CD14-positive monocyte (primary cell): ENCODE data around the gene ZFP3. TPM values are rescaled to one million over a fixed set of nuclear protein-coding genes. Genes with fewer than 3 reads are reported as not detected.

Source experiments
- DNase-seq, 3 donors: peaks; one replicate each; pipeline ENCODE4 v3.0.0-alpha.2; 2011 to 2022
- H2AFZ ChIP-seq: 2 replicates; pipeline ENCODE4 v1.6.0; 2012; ENCODE audit warnings: mild to moderate bottlenecking, low read depth, low read length, inconsistent platforms; ENCODE audit not compliant: insufficient read depth, poor library complexity, severe bottlenecking
- H3K27ac ChIP-seq, 2 donors: 1 replicate in 1 of 2; 2 replicates in 1 of 2; pipeline ENCODE4 v1.5.1; 2012 to 2013; ENCODE audit warnings: low read length in 2 of 2, control low read depth in 1 of 2, inconsistent platforms in 1 of 2, low read depth in 1 of 2, mild to moderate bottlenecking in 1 of 2
- H3K27me3 ChIP-seq, 2 donors: one replicate each; pipeline versions ENCODE4 v1.6.0 to v1.6.1; 2011 to 2013; ENCODE audit warnings: low read length in 2 of 2; ENCODE audit not compliant: control insufficient read depth in 2 of 2, insufficient read depth in 2 of 2
- H3K36me3 ChIP-seq, 2 donors: replicated peaks in 1 of 2; 1 replicate in 1 of 2; 2 replicates in 1 of 2; pipeline versions ENCODE4 v1.5.1 to v1.6.1; 2012 to 2013; ENCODE audit warnings: low read length in 2 of 2, control low read depth in 1 of 2, inconsistent platforms in 1 of 2, mild to moderate bottlenecking in 1 of 2; ENCODE audit not compliant: insufficient read depth in 2 of 2, control insufficient read depth in 1 of 2
- H3K4me1 ChIP-seq, 2 donors: 1 replicate in 1 of 2; 2 replicates in 1 of 2; pipeline versions ENCODE4 v1.5.1 to v1.6.1; 2012 to 2013; ENCODE audit warnings: low read length in 2 of 2, control low read depth in 1 of 2, inconsistent platforms in 1 of 2, mild to moderate bottlenecking in 1 of 2, moderate library complexity in 1 of 2; ENCODE audit not compliant: insufficient read depth in 2 of 2, control insufficient read depth in 1 of 2
- H3K4me2 ChIP-seq: replicated peaks from 2 replicates; pipeline ENCODE3; 2012; ENCODE audit warnings: low read length, moderate library complexity, mild to moderate bottlenecking; ENCODE audit not compliant: poor library complexity, severe bottlenecking; ENCODE audit errors: extremely low read depth
- H3K4me3 ChIP-seq, 3 experiments: fragments of 200-600 bp in 1 of 3; sonication (generic) in 1 of 3; replicated peaks in 1 of 3; 1 replicate in 2 of 3; 2 replicates in 1 of 3; pipeline ENCODE4 v1.5.1; 2011 to 2013; ENCODE audit warnings: low read length in 3 of 3, mild to moderate bottlenecking in 3 of 3, control low read depth in 2 of 3, low read depth in 2 of 3, inconsistent platforms in 1 of 3, moderate library complexity in 1 of 3
- H3K79me2 ChIP-seq: 2 replicates; pipeline ENCODE4 v1.6.0; 2012; ENCODE audit warnings: mild to moderate bottlenecking, control low read depth, inconsistent platforms, low read length, moderate library complexity; ENCODE audit not compliant: insufficient read depth
- H3K9ac ChIP-seq: 2 replicates; pipeline ENCODE4 v1.6.0; 2017; ENCODE audit warnings: low read length, mild to moderate bottlenecking; ENCODE audit not compliant: insufficient read depth, poor library complexity, severe bottlenecking
- H3K9me3 ChIP-seq, 2 donors: replicated peaks in 1 of 2; 1 replicate in 1 of 2; 2 replicates in 1 of 2; pipeline versions ENCODE4 v1.5.1 to v1.6.1; 2012 to 2013; ENCODE audit warnings: low read length in 2 of 2, control low read depth in 1 of 2; ENCODE audit not compliant: control insufficient read depth in 1 of 2, insufficient read depth in 1 of 2
- H4K20me1 ChIP-seq: 2 replicates; pipeline ENCODE4 v1.6.0; 2012; ENCODE audit warnings: mild to moderate bottlenecking, low read length, control low read depth, moderate library complexity; ENCODE audit not compliant: insufficient read depth
- H3K27ac Mint-ChIP-seq, 7 donors: one replicate each; pipeline ENCODE4 v1.8.0; 2020; ENCODE audit warnings: mild to moderate bottlenecking in 7 of 7, mixed read lengths in 7 of 7, moderate library complexity in 6 of 7, inconsistent platforms in 2 of 7
- H3K27me3 Mint-ChIP-seq, 3 donors: one replicate each; pipeline ENCODE4 v1.8.0; 2021 to 2022; ENCODE audit warnings: low read depth in 3 of 3, mild to moderate bottlenecking in 3 of 3, mixed read lengths in 3 of 3, moderate library complexity in 3 of 3, inconsistent platforms in 1 of 3
- H3K36me3 Mint-ChIP-seq, 2 donors: one replicate each; pipeline ENCODE4 v1.8.0; 2020; ENCODE audit warnings: mixed read lengths in 2 of 2, inconsistent platforms in 1 of 2, mild to moderate bottlenecking in 1 of 2
- H3K4me1 Mint-ChIP-seq: one replicate; pipeline ENCODE4 v1.8.0; 2020; ENCODE audit warnings: mild to moderate bottlenecking, mixed read lengths
- H3K4me3 Mint-ChIP-seq, 2 donors: one replicate each; pipeline ENCODE4 v1.8.0; 2020; ENCODE audit warnings: mild to moderate bottlenecking in 2 of 2, mixed read lengths in 2 of 2, moderate library complexity in 1 of 2
- H3K9me3 Mint-ChIP-seq, 7 donors: one replicate each; pipeline ENCODE4 v1.8.0; 2020 to 2022; ENCODE audit warnings: mixed read lengths in 7 of 7, mild to moderate bottlenecking in 6 of 7, moderate library complexity in 6 of 7, inconsistent platforms in 2 of 7
- CTCF ChIP-seq: fragments of 200-600 bp; IDR thresholded peaks from one replicate; pipeline ENCODE4 v1.8.0; 2022; ENCODE audit warnings: antibody characterized with exemption, mild to moderate bottlenecking
- WGBS: methylation state at CpG from one replicate; pipeline ENCODE4 v1.1.5; 2013; ENCODE audit warnings: missing lambda C conversion rate; ENCODE audit not compliant: insufficient coverage; 5-methylcytosine and 5-hydroxymethylcytosine counted together
- intact Hi-C, 2 donors: fragments of 100-400 bp; cut with micrococcal nuclease; formaldehyde crosslinking; loops; one replicate each; pipeline versions ENCODE4 v1.15.0 to v1.15.1; 2023
- polyA plus RNA-seq, 3 donors: library from polyadenylated mRNA; depleted of rRNA in 1 of 3; unstranded in 2 of 3; stranded (reverse) in 1 of 3; fragments of 300-500 nt in 2 of 3; fragments of >200 nt in 1 of 3; fragmentation: Illumina TruSeq in 2 of 3; gene quantifications; 1 replicate in 2 of 3; 2 replicates in 1 of 3; pipeline ENCODE4 v1.2.3, GENCODE V29; 2012 to 2021

Gene ZFP3
- polyA plus RNA-seq, 3 donors = 0.39 to 1.9 (median 0.75) TPM

- no peak overlapping the region for H3K9ac ChIP-seq
- no peaks in the 10 kb centered on the region for H3K79me2 ChIP-seq
- peaks cover 0 to 4% of the 10 kb centered on the region in 2 donors for H3K27me3 ChIP-seq
- WGBS = no CpG with 5 or more reads among the region's 6 CpGs
- no peak overlapping the region for H2AFZ ChIP-seq
- Mint-ChIP-seq H3K4me3 (no peak overlapping the region), H3K27ac (no peak overlapping the region), H3K27me3 (peaks cover 10 to 20% (median 10%) of the 10 kb centered on the region in 3 donors), H3K4me1 (peaks cover 12% of the 10 kb centered on the region), H3K36me3 (peaks cover 40 to 55% of the 10 kb centered on the region in 2 donors), H3K9me3 (peaks cover 72 to 100% (median 96%) of the 10 kb centered on the region in 7 donors)
- intact Hi-C loops = no loop called here
- H3K36me3 ChIP-seq = peaks cover 34 to 61% of the 10 kb centered on the region in 2 donors
- peaks cover 12 to 13% of the 10 kb centered on the region in 2 donors for H3K4me1 ChIP-seq
- no peak overlapping the region for H3K4me2 ChIP-seq
- H4K20me1 ChIP-seq = no peaks in the 10 kb centered on the region
- DNase-seq = no peak
- H3K27ac ChIP-seq = no peak overlapping the region
- peaks cover 86 to 97% of the 10 kb centered on the region in 2 donors for H3K9me3 ChIP-seq
- no peak for TF ChIP-seq CTCF
- peak overlapping the region in 1 of 3 experiments; percentile 22 for H3K4me3 ChIP-seq
Measured at GRCh38 chr17:5092218-5093010, 14.1 kb downstream of the ZFP3 start.

GRCh38 chr17:5096731-5097100 is 18.4 kb downstream of the ZFP3 start:
- no peak for TF ChIP-seq CTCF
- Histone ChIP-seq H3K27ac (no peak overlapping the region), H3K4me1 (peaks cover 15 to 17% of the 10 kb centered on the region in 2 donors), H2AFZ (peak overlapping the region; percentile 71), H3K36me3 (peaks cover 2 to 18% of the 10 kb centered on the region in 2 donors), H4K20me1 (no peaks in the 10 kb centered on the region), H3K4me2 (peak overlapping the region; percentile 75), H3K9ac (no peak overlapping the region), H3K4me3 (peak overlapping the region; percentile 4 to 70 (median 33)), H3K9me3 (peaks cover 54 to 57% of the 10 kb centered on the region in 2 donors), H3K79me2 (no peaks in the 10 kb centered on the region), H3K27me3 (peaks cover 3 to 9% of the 10 kb centered on the region in 2 donors)
- Mint-ChIP-seq H3K4me1 (peaks cover 13% of the 10 kb centered on the region), H3K27me3 (peaks cover 29 to 50% (median 45%) of the 10 kb centered on the region in 3 donors), H3K36me3 (peaks cover 3 to 13% of the 10 kb centered on the region in 2 donors), H3K27ac (peak overlapping the region in 2 of 7 donors; percentile 15 to 63), H3K4me3 (peak overlapping the region; percentile 80 to 89), H3K9me3 (peaks cover 46 to 92% (median 77%) of the 10 kb centered on the region in 7 donors)
- under 1% methylated on average over 6 of the region's 7 CpGs for WGBS
- intact Hi-C loops = no loop called here
- peak; percentile 22 to 31 (median 27) for DNase-seq
